Esophagus (tissue), 2 donors: ENCODE data around the gene PTPN14. TPM values are rescaled to one million over a fixed set of nuclear protein-coding genes. Genes with fewer than 3 reads are reported as not detected.

ENCODE experiments used
- H3K27ac ChIP-seq, 2 donors: one replicate each; pipeline ENCODE4 v1.5.1; 2013; ENCODE audit warnings: low read depth in 2 of 2, mild to moderate bottlenecking in 2 of 2, inconsistent platforms in 1 of 2, low read length in 1 of 2, moderate library complexity in 1 of 2
- H3K27me3 ChIP-seq, 2 donors: one replicate each; pipeline ENCODE4 v1.6.1; 2013; ENCODE audit warnings: low read length in 2 of 2, control low read depth in 1 of 2, mild to moderate bottlenecking in 1 of 2; ENCODE audit not compliant: insufficient read depth in 2 of 2, control insufficient read depth in 1 of 2
- H3K36me3 ChIP-seq, 2 donors: one replicate each; pipeline ENCODE4 v1.6.1; 2013; ENCODE audit warnings: low read length in 1 of 2; ENCODE audit not compliant: control insufficient read depth in 2 of 2, insufficient read depth in 2 of 2
- H3K4me1 ChIP-seq, 2 donors: one replicate each; pipeline ENCODE4 v1.6.1; 2013; ENCODE audit warnings: low read length in 1 of 2; ENCODE audit not compliant: control insufficient read depth in 2 of 2, insufficient read depth in 2 of 2
- H3K4me3 ChIP-seq, 2 donors: one replicate each; pipeline ENCODE4 v1.5.1; 2013; ENCODE audit warnings: low read length in 2 of 2, mild to moderate bottlenecking in 2 of 2, low read depth in 1 of 2, moderate library complexity in 1 of 2
- H3K9me3 ChIP-seq, 2 donors: one replicate each; pipeline ENCODE4 v1.6.1; 2013; ENCODE audit warnings: mild to moderate bottlenecking in 2 of 2, low read depth in 1 of 2, low read length in 1 of 2, moderate library complexity in 1 of 2; ENCODE audit not compliant: control insufficient read depth in 2 of 2, insufficient read depth in 1 of 2
- WGBS, 2 donors: extraction: QIAGEN DNeasy Blood & Tissue Kit; methylation state at CpG; one replicate each; pipeline ENCODE4 v1.1.7; 2013; 5-methylcytosine and 5-hydroxymethylcytosine counted together
- polyA plus RNA-seq, 2 donors: library from polyadenylated mRNA; stranded (reverse); fragments of 200-250 nt; gene quantifications; one replicate each; pipeline ENCODE4 v1.2.3, GENCODE V29; 2013
- donor health status: healthy with polysubstance abuse.
- donor health status: Bipolar disorder and iron deficiency.

Gene PTPN14
- polyA plus RNA-seq, 2 donors = 2.4 to 4.1 TPM

- WGBS, 2 donors = 1 to 2% methylated on average over 54 to 57 of the region's 57 CpGs
- H3K4me1 ChIP-seq = no peaks in the 10 kb centered on the region
- H3K36me3 ChIP-seq = no peaks in the 10 kb centered on the region
- no peaks in the 10 kb centered on the region for H3K27me3 ChIP-seq
- no peaks in the 10 kb centered on the region for H3K9me3 ChIP-seq
- H3K27ac ChIP-seq = peak overlapping the region; percentile 98
- H3K4me3 ChIP-seq = peak overlapping the region; percentile 64 to 77
Measured at GRCh38 chr1:214550857-214551435, 456 bp downstream of the PTPN14 start.

DNA sequence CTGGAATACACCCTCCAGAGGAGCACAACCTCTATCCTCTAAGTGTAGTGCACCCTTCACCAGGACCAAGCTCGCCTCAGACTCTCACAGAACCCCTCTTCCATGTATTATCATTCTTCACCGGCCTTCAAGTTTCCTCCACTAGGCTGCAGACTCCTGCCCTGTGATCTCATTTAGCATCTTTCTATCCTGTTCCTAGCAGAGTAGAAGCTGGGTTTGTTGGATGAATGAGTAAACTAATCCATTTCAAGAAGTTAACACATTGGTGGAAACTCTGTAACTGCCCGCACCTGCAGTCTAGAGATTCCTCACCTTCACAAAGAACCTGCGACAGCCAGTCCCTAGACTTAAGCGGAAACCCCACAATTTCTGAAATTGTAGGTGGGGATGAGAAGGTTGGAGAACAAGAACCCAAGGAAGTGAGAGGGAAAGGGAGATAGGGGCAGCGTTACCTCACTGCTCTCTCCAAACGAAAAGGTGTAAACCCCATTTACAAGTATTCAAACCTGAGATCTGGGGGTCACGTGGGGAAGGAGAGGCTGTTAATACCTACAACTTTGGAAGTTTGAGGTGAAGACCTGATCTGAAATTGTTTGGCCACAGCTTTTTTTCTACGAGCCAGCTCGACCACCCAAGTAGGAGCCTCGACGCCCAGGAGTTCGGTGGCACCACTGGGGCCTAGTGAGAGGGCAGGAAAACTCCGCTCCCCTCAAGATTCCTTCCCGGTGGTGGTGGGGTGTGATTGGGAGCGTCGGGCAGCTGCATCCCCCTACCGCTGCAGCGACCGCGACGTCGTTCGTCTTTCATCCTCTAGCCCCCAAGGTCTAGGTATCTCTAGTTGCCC, 1.2 kb downstream of the PTPN14 start:
- no peaks in the 10 kb centered on the region for H3K9me3 ChIP-seq
- peak overlapping the region; percentile 98 for H3K27ac ChIP-seq
- H3K4me3 ChIP-seq = peak overlapping the region; percentile 64 to 77
- H3K36me3 ChIP-seq = no peaks in the 10 kb centered on the region
- H3K27me3 ChIP-seq = no peaks in the 10 kb centered on the region
- H3K4me1 ChIP-seq = no peaks in the 10 kb centered on the region
- 17 to 24% methylated on average over 24 of the region's 24 CpGs for WGBS, 2 donors

DNA sequence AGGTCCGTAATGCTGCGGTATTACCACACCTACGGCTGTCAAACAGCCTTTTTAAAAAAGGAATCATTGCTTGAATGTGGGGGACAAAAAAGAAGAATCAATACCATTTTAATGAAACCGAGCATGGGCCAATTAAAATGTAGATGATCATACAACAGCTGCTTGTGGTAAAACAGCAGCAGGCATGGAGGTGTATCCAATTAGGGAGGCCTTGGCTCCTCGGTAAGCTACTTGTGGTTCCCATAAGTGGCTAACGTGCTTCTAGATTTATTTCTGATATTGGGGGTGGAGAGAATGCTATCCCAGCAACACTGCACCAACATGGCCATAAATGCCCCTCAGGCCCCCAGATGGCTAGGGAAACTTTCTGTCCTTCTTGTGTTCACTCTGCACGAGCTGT, 1.8 kb downstream of the PTPN14 start:
- no peaks in the 10 kb centered on the region for H3K4me1 ChIP-seq
- peak overlapping the region; percentile 64 to 77 for H3K4me3 ChIP-seq
- WGBS, 2 donors = 33 to 49% methylated on average over 7 of the region's 7 CpGs
- peak overlapping the region; percentile 43 to 98 for H3K27ac ChIP-seq
- no peaks in the 10 kb centered on the region for H3K27me3 ChIP-seq
- H3K36me3 ChIP-seq = no peaks in the 10 kb centered on the region
- H3K9me3 ChIP-seq = no peaks in the 10 kb centered on the region

GRCh38 chr1:214548988-214549387, 2.4 kb downstream of the PTPN14 start:
- H3K4me3 ChIP-seq = peak overlapping the region; percentile 3 to 77
- H3K36me3 ChIP-seq = no peaks in the 10 kb centered on the region
- no peaks in the 10 kb centered on the region for H3K27me3 ChIP-seq
- WGBS, 2 donors = 25 to 48% methylated on average over 2 of the region's 2 CpGs
- peak overlapping the region in 1 of 2 donors; percentile 6 for H3K27ac ChIP-seq
- H3K9me3 ChIP-seq = no peaks in the 10 kb centered on the region
- no peaks in the 10 kb centered on the region for H3K4me1 ChIP-seq

DNA sequence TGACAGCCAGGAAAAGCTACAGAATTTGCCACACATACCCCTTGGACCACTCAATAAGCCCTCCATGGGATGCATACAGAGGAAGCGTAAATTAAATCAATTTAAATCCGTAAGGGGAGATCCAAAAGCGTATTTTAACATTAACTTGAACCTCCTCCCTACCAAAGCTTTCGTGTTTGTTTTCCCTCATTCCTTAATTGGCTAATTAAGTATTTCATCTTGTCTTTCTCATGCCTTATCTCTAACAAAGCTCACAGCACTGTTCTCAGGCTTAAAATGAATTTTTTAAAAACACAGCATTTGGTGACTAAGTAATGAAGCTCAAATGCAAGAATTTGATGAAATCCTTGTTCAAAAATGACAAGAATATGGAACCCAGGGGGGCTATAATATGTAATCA, 3.1 kb downstream of the PTPN14 start:
- Histone ChIP-seq H3K27me3 (no peaks in the 10 kb centered on the region), H3K36me3 (no peaks in the 10 kb centered on the region), H3K27ac (no peak overlapping the region), H3K4me3 (no peak overlapping the region), H3K4me1 (no peaks in the 10 kb centered on the region), H3K9me3 (no peaks in the 10 kb centered on the region)
- WGBS, 2 donors = 86 to 88% methylated on average over 4 of the region's 4 CpGs

DNA sequence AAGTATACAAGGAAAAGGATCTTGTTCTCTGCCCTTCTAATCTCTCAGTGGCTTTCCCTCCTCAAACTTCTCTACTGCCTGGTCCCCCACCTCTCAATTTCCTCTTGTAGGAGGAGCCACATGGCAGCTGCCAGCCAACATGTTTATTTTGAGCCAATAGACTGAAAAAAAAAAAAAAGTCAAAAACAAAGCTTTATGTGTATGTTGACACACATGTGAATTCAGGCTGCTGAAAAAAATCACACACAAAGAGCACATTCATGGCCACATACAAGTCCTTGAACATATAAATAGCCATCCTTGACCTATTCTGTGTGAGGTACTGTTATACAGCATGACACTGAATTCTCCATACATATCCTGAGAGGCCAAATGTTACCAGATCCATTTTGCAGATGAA, 3.7 kb downstream of the PTPN14 start:
- Histone ChIP-seq H3K4me3 (no peak overlapping the region), H3K27ac (no peak overlapping the region), H3K27me3 (no peaks in the 10 kb centered on the region), H3K9me3 (no peaks in the 10 kb centered on the region), H3K4me1 (no peaks in the 10 kb centered on the region), H3K36me3 (no peaks in the 10 kb centered on the region)

- no peaks in the 10 kb centered on the region for H3K27me3 ChIP-seq
- no peak overlapping the region for H3K4me3 ChIP-seq
- 55 to 61% methylated on average over 6 of the region's 6 CpGs for WGBS, 2 donors
- no peaks in the 10 kb centered on the region for H3K9me3 ChIP-seq
- no peak overlapping the region for H3K27ac ChIP-seq
- peaks cover 0 to 3% of the 10 kb centered on the region in 2 donors for H3K4me1 ChIP-seq
- no peaks in the 10 kb centered on the region for H3K36me3 ChIP-seq
Measured at GRCh38 chr1:214546886-214547641, 4.3 kb downstream of the PTPN14 start.

- no peaks in the 10 kb centered on the region for H3K36me3 ChIP-seq
- WGBS, 2 donors = 66 to 78% methylated on average over 4 of the region's 4 CpGs
Measured at GRCh38 chr1:214546084-214546483, 5.3 kb downstream of the PTPN14 start.

DNA sequence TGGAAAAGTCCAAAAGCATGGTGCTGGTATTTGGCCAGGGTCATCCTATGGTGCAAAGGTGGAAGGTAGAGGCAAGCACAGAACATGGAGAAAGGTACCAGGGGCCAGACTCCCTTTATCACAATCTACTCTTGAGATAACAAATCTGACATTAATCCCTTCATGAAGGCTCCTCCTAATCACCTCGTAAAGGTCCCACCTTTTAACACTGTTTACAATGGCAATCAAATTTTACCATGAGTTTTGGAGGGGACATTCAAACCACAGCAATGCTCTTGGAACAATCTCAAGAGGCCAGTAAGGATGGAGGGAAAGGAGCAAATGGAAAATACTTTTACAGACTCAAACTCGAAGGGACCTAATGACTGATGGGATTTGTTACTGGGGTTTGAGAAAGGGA, 6.1 kb downstream of the PTPN14 start:
- Histone ChIP-seq H3K27me3 (no peaks in the 10 kb centered on the region), H3K4me1 (peaks cover 0 to 3% of the 10 kb centered on the region in 2 donors), H3K9me3 (no peaks in the 10 kb centered on the region), H3K36me3 (no peaks in the 10 kb centered on the region), H3K4me3 (no peak overlapping the region), H3K27ac (no peak overlapping the region)
- WGBS, 2 donors = 64 to 69% methylated on average over 2 of the region's 2 CpGs

More at GRCh38 chr1:214546084-214546483, 5.3 kb downstream of the PTPN14 start:
- H3K4me1 ChIP-seq = peaks cover 0 to 3% of the 10 kb centered on the region in 2 donors
- H3K27me3 ChIP-seq = no peaks in the 10 kb centered on the region
- H3K9me3 ChIP-seq = no peaks in the 10 kb centered on the region
- no peak overlapping the region for H3K27ac ChIP-seq
- no peak overlapping the region for H3K4me3 ChIP-seq
